Stimulated activated CD8-positive, alpha-beta memory T cell treated with anti-CD3 and anti-CD28 coated beads, Interleukin-15, amount 100 ng/mL, for 48 hours (primary cell): ENCODE measurements around the gene IRGC.
"Not testable (repeated sequence)": the region's sequence is repeated elsewhere in the genome, so short reads cannot be mapped to it uniquely, and the experiment has no call there.

ENCODE experiments used
- DNase-seq, 2 donors: peaks; one replicate each; pipeline ENCODE4 v3.0.0-alpha.2; 2020; ENCODE audit warnings: low read depth in 2 of 2

The IRGC gene

DNA sequence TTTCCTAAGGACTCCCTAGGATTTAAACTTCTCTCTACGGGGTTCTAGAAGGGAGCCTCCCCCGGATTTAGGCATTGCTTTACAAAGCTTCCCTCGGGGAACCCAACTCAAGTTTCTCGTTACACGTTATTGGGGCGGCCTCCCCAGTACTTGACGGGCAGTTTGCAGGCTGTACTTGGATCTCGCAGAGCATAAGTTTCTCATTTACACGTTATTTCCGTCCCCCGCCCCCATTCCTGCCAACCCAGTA, 38.3 kb downstream of the IRGC start:
- no peak for DNase-seq

DNA sequence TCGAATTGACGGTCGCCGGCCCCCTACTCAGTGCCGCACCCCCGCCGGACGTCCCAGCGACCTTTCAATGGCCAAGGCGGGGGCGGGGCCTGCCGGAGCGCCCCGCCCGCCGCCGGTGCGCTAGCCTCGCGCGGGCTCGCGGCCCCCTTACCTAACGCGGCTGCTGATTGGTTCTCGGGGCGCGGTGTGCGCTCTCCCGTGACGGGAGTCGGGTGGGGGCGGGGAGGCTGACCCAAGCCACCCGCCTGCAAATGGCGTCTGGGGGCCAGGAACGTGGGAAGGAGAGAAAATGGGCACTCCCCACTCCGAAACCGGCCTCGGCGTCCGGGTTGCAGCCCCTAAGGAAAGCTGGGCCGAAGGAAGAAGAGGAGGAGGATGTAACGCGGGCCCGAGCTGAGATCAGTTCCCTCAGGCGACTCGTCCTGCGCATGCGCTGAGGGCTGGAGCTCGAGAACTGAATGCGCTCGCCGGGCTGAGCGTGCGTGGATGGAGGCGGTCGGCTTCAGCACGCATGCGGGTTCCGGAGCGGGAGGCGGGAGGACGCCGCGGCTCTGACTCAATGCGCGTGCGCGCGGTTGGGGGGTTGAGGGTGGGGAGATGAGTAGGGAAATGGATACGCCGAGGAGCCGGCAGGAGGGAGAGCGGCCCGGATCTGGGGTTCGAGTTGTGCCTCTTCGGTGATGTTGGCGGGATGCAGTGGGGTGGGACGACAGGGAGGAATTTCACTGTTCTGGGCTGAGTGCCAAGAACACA, 38.8 kb downstream of the IRGC start, which contains the start of gene SMG9:
Gene SMG9 (minus strand): TSS at position 460 of the 753 bp plus-strand sequence. CDS start 4,221 bp downstream, outside the sequence.
- DNase-seq = peak; percentile 96

DNA sequence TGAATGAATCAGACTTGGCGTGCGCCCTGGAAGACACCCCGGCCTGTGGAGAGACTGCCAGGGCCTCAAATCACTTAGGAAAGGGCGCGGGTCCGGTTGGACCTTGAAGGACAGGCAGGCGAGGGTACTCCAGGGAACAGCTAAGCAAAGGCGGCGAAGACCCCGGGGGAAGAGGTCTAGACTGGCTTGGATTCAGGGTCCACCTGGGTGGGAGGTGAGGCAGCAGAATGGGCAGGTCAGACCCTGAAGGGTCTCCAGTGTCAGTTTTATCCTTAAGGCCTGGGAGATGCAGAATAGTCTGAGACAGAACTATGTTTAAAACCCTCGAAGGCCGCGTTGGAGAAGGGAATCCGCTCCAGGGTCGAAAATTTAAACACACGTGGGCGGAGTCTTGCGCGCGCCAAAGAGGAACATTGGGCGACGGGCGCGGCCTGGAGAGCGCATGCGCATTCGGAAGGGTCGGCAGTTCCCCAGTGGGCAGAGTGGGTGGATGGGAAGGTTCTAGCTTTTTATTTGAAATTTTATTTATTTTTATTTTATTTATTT, 39.5 kb downstream of the IRGC start:
- DNase-seq = peak; percentile 71 to 75

DNA sequence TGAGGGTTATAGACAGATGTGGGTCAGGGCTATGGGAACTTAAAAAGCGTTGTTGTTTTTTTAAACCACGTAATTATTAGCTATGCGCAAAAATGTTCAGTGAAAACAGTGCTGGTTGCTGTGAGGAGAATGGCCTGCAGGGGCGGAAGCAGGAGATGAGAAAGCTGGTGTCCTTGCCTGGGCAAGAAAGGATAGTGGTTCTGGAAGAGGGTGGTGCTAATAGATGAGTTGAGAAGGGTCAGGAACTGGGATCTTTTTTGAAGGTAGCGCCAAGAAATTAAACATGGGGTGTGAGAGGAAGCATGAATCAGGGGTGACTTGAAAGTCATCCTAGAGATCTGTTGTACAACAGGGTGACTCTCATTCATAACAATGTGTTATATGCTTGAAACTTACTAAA, 43.6 kb downstream of the IRGC start:
- no peak for DNase-seq

DNA sequence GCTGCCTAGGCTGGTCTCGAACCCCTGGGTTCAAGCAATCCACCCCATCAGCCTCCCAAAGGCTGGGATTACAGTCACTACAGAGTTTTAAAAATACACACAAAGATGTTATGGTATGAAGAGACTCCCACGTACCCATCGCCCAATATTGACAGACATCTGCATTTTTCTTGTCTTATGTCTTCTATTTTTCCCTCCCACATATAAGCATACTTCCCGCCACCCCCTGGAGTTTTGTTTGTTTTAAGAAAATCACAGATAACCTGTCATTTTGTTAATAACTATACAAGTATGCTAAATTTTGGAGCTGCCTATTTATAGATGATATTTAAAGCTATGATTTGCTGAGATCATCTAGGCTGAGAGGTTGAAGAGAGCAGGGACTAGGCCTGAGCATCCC, 45.1 kb downstream of the IRGC start:
- DNase-seq = no peak

DNA sequence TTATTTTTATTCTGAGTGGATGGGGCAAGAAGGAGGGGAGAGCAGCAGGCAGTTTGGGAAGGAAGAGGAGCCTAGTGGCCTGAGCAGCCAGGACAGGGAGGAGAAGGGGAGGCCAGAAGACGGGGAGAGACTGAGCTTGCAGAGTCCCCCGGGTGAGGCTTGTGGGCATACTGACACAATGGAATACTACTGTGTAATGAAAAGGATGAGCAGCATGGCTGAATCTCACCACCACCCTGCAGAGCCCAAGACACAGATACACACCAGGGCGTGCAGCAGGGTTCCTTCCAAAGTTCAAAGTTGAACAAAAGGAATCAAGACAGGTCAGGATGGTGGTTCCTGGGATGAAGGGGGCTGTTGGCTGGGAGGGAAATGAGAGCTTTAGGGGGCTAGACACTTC, 46.9 kb downstream of the IRGC start:
- no peak for DNase-seq

DNA sequence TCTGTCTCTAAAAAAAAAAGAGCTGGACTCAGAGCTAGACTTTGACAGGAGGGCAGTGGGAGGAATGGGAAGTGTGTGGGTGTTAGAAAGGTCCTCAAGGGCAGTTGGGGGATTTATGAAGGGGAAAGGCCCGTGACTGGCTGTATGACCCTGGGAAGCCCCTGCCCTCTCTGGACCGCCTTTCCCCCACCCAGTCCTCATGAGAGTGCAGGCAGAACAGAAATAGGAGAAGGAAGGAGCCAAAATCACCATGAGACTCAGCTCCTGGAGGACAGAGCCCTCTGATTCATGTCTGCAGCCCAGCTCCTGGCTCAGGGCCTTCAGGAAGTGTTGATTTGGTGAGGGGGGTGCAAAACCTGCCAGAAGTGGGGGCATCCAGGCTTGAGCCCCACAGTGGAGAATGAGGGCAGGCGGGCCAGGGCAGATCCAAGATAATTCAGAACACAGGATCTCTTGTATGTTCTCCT, 47.6 kb downstream of the IRGC start:
- DNase-seq = no peak

DNA sequence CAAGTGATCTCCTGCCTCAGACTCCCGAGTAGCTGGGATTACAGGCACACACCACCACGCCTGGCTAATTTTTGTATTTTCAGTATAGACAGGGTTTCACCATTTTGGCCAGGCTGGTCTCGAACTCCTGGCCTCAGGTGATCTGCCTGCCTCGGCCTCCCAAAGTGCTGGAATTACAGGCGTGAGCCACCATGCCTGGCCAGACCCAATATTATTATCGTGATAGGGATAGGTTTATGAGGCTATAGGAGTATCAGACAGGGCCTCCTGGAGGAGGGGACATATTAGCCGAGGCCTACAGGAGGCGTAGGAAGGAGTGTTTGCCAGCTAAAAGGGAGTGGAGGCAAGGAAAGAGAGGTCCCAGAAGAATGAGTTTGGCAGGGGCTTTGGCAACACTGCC, 48.8 kb downstream of the IRGC start:
- DNase-seq = not testable (repeated sequence)

DNA sequence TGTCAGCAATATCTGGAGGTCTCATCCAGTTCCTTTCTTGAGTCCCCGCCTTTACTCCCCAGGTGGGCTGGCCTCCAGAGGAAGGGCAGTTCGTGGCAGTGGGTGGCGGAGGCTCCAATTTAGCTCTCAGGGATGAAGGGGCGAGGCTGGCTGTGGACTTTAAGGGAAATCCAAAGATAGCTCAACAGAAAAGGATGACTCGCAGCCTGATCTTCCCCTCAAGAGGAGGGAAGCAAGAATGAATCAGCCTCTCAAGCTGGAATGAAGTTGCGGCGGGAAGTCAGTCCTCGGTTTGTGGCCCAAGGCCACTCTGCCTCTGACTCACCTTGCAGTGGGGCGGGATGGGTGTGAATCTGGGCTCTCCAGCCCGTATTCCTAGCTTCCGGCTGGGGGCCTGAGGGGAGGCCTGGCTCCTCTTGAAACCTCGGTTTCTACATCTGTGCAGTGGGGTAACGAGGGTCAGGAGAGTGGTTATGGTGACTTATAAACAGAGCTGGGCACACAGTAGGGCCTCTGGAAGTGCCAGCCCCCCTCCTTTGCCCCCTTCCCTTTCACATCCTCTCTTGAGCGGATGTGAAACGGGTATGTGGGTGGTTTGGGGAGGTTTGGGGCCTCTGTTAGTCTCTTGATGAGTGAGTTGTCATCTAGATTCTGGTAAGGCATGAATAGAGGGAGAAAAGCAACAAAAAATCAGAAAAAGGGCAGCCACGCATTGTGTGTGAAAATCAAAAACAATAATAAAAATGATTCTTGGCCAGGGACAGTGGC, 49.4 kb downstream of the IRGC start:
- peak; percentile 80 to 84 for DNase-seq

DNA sequence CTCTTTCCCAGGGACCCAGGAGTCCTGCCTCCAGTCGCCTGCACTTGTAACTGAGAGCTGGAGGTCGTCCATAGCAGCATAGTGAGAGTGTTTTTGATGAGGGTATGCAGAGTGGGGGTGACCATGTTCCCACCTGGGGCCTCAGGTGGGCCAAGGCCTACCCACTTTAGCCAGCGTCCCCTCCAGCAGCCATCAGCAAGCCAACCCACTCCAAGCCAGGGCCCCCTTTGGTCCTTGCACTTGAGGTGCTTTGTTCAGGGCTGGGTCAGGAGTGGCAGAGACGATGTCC, 50.8 kb downstream of the IRGC start:
- DNase-seq = no peak

DNA sequence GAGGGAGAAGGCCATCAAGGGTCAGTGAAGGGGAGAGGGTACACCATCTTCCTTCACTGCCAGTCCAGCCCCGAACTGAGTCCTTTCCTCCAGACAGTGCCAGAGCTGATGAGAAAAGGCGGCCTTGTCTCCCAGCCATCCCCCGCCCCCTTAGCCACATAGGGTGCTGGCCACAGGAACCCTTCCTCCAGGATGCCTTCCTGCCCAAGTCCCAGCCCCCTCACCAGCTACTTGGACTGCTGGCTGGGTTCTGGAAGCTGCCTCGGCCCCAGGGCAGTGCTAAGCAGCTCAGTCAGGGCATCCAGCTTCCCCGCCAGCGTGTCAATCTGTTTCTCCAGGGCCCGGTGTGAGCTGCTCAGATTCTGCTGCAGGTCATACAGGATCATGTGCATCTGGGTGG, 51.4 kb downstream of the IRGC start:
- DNase-seq = no peak

DNA sequence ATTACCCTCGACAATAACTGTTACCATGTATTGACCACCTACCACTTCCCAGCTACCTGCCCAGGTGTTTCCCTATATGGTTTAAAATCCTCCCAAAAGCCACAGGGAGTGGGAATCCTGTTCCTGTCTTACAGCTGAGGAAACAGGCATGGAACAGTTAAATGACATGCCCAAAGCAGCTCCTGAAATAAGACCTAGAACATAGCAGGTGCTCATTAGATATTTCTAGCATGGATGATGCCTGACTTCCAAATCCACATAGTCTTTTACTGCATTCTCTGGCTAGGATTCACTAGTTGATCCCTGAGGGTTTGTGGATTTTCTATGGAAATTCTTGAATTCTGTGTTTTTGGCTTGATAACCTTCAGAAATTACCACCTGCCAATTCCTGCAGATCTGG, 51.9 kb downstream of the IRGC start:
- no peak for DNase-seq

DNA sequence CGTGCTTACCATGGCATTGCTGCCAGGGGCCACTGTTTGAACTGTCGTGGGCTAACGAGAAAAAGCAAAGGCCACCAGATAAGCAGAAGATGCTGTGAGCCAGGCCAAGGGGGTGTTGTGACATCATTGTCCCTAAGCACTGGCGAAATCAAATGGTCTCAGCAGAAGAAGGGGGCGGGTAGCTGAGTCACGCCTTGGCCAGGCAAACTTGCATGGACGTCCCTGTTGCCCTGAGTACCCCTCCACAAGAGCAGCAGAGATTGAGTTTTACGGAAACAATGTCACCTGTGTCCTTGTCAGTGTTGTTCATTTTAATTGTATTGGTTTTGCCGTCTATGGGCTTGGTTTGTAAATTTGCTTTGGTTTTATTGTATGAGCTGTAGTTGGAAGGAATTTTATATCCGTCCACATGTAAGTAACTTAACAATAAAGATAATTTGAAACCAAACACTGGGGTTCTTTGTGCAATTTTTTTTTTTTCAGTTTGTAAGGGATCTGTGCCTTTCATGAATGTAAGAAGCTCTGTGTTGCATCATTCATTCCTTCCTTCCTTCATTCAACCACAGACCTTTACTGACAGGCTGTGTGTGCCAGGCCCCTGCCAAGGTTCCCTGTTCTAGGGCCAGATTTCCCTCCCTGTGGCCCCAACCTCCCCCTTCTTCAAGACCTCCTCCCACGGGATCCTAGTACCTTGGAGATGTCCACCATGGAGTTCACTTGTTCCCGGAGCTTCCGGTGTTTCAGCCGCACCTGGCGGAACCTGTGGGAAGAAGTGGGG, 52.6 kb downstream of the IRGC start:
- DNase-seq = no peak

DNA sequence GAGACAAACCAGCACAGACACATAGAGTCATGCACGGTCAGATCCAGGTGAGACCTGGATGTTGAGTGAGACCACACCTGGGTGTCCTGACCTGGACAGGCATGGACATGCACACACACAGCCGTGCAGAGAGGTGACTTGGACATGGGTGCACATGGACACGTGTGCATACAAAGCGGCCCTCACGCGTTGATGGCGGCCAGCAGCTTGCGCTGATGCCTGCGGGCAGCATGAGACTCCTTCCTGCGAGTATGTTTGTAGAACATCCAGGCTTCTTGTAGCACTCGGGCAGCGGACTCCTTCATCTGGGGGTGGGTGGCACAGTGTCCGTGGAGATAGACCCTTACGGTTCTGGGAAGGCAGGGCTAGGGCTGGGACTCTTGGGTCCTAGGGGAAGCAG, 53.4 kb downstream of the IRGC start:
- no peak for DNase-seq
